C4-2B (cell line): Measurements from ENCODE around the gene PRR12.

Experiments
- ZFX ChIP-seq: fragments of 450-650 bp; IDR thresholded peaks from 2 replicates; pipeline ENCODE4 v1.6.1; 2017
- TF ChIP-seq, protein P1 (sequence below): fragments of 450-650 bp; conservative IDR thresholded peaks from 2 replicates; pipeline ENCODE4 v1.5.1; 2017; ENCODE audit warnings: mild to moderate bottlenecking

DNA sequence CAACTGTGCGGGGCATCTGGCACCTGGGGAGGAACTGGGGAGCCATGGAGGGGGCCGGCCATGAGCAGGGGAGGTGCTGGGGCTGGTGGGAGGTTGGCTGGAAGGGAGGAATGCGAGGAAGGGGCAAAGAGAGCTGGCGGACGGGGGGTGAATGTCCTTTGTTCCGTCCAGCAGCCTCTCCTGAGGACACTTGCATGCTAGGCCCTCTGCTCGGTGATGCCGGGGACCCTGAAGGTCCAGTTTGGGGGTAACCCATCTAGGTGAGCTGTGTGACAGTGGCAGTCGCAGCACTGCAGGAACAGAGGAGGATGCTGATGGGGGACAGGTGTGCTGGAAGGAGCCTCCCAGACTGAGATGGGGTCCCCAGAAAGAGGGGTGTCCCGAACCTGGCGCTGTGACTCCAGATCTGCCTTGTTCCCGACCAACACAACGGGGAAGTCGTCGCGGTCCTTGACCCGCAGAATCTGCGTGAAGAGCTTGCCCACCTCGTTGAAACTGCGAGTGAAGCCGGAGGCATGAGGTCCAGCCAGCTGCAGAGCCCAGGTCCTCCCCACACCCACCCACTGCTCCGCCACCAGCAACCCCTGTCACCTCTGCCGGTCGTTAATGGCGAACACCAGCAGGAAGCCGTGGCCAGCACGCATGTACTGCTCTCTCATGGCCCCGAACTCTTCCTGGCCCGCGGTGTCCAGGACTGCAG, 45.4 kb downstream of the PRR12 start:
- TF ChIP-seq, protein P1, sequence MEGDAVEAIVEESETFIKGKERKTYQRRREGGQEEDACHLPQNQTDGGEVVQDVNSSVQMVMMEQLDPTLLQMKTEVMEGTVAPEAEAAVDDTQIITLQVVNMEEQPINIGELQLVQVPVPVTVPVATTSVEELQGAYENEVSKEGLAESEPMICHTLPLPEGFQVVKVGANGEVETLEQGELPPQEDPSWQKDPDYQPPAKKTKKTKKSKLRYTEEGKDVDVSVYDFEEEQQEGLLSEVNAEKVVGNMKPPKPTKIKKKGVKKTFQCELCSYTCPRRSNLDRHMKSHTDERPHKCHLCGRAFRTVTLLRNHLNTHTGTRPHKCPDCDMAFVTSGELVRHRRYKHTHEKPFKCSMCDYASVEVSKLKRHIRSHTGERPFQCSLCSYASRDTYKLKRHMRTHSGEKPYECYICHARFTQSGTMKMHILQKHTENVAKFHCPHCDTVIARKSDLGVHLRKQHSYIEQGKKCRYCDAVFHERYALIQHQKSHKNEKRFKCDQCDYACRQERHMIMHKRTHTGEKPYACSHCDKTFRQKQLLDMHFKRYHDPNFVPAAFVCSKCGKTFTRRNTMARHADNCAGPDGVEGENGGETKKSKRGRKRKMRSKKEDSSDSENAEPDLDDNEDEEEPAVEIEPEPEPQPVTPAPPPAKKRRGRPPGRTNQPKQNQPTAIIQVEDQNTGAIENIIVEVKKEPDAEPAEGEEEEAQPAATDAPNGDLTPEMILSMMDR = no peak
- no peak for TF ChIP-seq ZFX
